HCT116 (cell line): Measurements from ENCODE around the gene SLC25A1. TPM values are rescaled to one million over a fixed set of nuclear protein-coding genes. Genes with fewer than 3 reads are reported as not detected.

Experiments used
- ATAC-seq: fragments of 200-7000 bp; cut with Tn5 transposase; 2 replicates; pipeline ENCODE4 v1.9.1; 2020; ENCODE audit warnings: mild to moderate bottlenecking, moderate library complexity
- BruUV-seq: library from RNA; stranded (reverse); fragments of 400-500 nt; replicated peaks from 2 replicates; lab custom pipeline; 2021; lab: Mats Ljungman, UMichigan
- CTCF ChIA-PET: fragments of 300-600 bp; sonication (Branson Sonifier 250); formaldehyde crosslinking; loops from one replicate; lab custom pipeline; 2021; ENCODE audit warnings: antibody characterized with exemption; lab: Charles Lee
- POLR2A ChIA-PET: fragments of 300-600, 350-600 bp; sonication (Branson Sonifier 250); formaldehyde crosslinking; loops from one replicate; lab custom pipeline; 2021; ENCODE audit warnings: antibody characterized with exemption; lab: Charles Lee
- RAD21 ChIA-PET, 2 experiments: fragments of 300-600 bp; sonication (Branson Sonifier 250); formaldehyde crosslinking; loops; one replicate each; lab custom pipeline; 2023; ENCODE audit warnings: low total read pairs in 2 of 2; ENCODE audit not compliant: uncharacterized antibody in 2 of 2, unreplicated experiment in 2 of 2, low non-redundant PET in 1 of 2; lab: Charles Lee
- DNase-seq: peaks from one replicate; pipeline ENCODE4 v3.0.0-alpha.2; 2010; ENCODE audit warnings: low read depth, low spot score
- H2AFZ ChIP-seq: fragments of 200-600 bp; shearing (Covaris generic), sonication (generic); 2 replicates; pipeline ENCODE4 v1.6.1; 2017; ENCODE audit warnings: low read depth, mixed run types, mixed read lengths, antibody characterized with exemption, low read length; ENCODE audit not compliant: poor library complexity, severe bottlenecking
- H3K27ac ChIP-seq: 2 replicates; pipeline ENCODE4 v1.5.1; 2012; ENCODE audit warnings: low read depth, low read length
- H3K27me3 ChIP-seq: fragments of 200-600 bp; sonication (generic); 2 replicates; pipeline ENCODE4 v1.6.1; 2016; ENCODE audit warnings: mixed run types, low read length, mixed read lengths; ENCODE audit not compliant: insufficient read depth
- H3K36me3 ChIP-seq, 2 experiments: fragments of 200-500 bp in 1 of 2; fragments of 200-600 bp in 1 of 2; sonication (Bioruptor generic) in 1 of 2; sonication (generic) in 1 of 2; 2 replicates each; pipeline versions ENCODE4 v1.5.1 to v1.6.1; 2014 to 2016; ENCODE audit warnings: low read length in 2 of 2, inconsistent platforms in 1 of 2, mixed read lengths in 1 of 2, mixed run types in 1 of 2; ENCODE audit not compliant: insufficient read depth in 2 of 2, control insufficient read depth in 1 of 2
- H3K4me1 ChIP-seq, 2 experiments: fragments of 200-600 bp in 1 of 2; sonication (generic) in 1 of 2; 2 replicates each; pipeline versions ENCODE4 v1.5.1 to v1.6.1; 2012 to 2017; ENCODE audit warnings: low read length in 2 of 2, inconsistent platforms in 1 of 2, mild to moderate bottlenecking in 1 of 2, mixed read lengths in 1 of 2, mixed run types in 1 of 2, moderate library complexity in 1 of 2; ENCODE audit not compliant: insufficient read depth in 2 of 2, control insufficient read depth in 1 of 2
- H3K4me2 ChIP-seq: fragments of 200-600 bp; sonication (generic); 2 replicates; pipeline ENCODE4 v1.6.1; 2017; ENCODE audit warnings: mixed run types, low read length, mixed read lengths
- H3K4me3 ChIP-seq, 2 experiments: fragments of 200-600 bp in 1 of 2; sonication (generic) in 1 of 2; replicated peaks in 1 of 2; 2 replicates each; pipeline ENCODE4 v1.5.1; 2011 to 2016; ENCODE audit warnings: low read length in 2 of 2, control low read depth in 1 of 2, low read depth in 1 of 2, mild to moderate bottlenecking in 1 of 2, mixed read lengths in 1 of 2, mixed run types in 1 of 2
- H3K79me2 ChIP-seq: fragments of 200-600 bp; sonication (generic); 2 replicates; pipeline ENCODE4 v1.6.1; 2017; ENCODE audit warnings: mild to moderate bottlenecking, mixed run types, low read length, moderate library complexity, mixed read lengths; ENCODE audit not compliant: insufficient read depth
- H3K9ac ChIP-seq: fragments of 200-600 bp; sonication (generic); 2 replicates; pipeline ENCODE4 v1.6.1; 2016; ENCODE audit warnings: low read length, mixed read lengths
- H3K9me2 ChIP-seq: fragments of 200-600 bp; sonication (generic), shearing (Covaris generic); 2 replicates; pipeline ENCODE4 v1.6.1; 2017; ENCODE audit warnings: mixed run types, mild to moderate bottlenecking, moderate library complexity; ENCODE audit not compliant: insufficient read depth
- H3K9me3 ChIP-seq, 2 experiments: fragments of 200-500 bp in 1 of 2; fragments of 200-600 bp in 1 of 2; sonication (Bioruptor generic) in 1 of 2; sonication (generic) in 1 of 2; 2 replicates each; pipeline ENCODE4 v1.6.1; 2014 to 2017; ENCODE audit warnings: low read length in 2 of 2, mixed read lengths in 2 of 2, inconsistent platforms in 1 of 2, low read depth in 1 of 2, mild to moderate bottlenecking in 1 of 2, mixed run types in 1 of 2, moderate library complexity in 1 of 2; ENCODE audit not compliant: control insufficient read depth in 1 of 2, insufficient read depth in 1 of 2
- H4K20me1 ChIP-seq: fragments of 200-600 bp; sonication (generic), shearing (Covaris generic); 2 replicates; pipeline ENCODE4 v1.6.1; 2017; ENCODE audit warnings: mixed run types, mild to moderate bottlenecking, moderate library complexity; ENCODE audit not compliant: insufficient read depth
- EGR1 ChIP-seq: IDR thresholded peaks from 2 replicates; pipeline ENCODE4 v1.6.1; 2012; ENCODE audit warnings: low read depth
- MAX ChIP-seq: IDR thresholded peaks from 2 replicates; pipeline ENCODE4 v1.6.1; 2012
- POLR2A ChIP-seq: IDR thresholded peaks from 2 replicates; pipeline ENCODE4 v1.7.0; 2011; ENCODE audit warnings: borderline replicate concordance; ENCODE audit not compliant: insufficient read depth, insufficient read length; ENCODE audit errors: extremely low read depth
- RAD21 ChIP-seq: IDR thresholded peaks from 2 replicates; pipeline ENCODE4 v1.6.1; 2012; ENCODE audit warnings: low read depth, mild to moderate bottlenecking
- SP1 ChIP-seq: IDR thresholded peaks from 2 replicates; pipeline ENCODE4 v1.6.1; 2012; ENCODE audit warnings: low read depth
- ZBTB33 ChIP-seq: IDR thresholded peaks from 2 replicates; pipeline ENCODE4 v1.6.1; 2011; ENCODE audit warnings: mild to moderate bottlenecking, low read length, moderate library complexity; ENCODE audit not compliant: insufficient replicate concordance; ENCODE audit errors: extremely low read depth
- ZNF274 ChIP-seq: fragments of 200-500 bp; sonication (Bioruptor generic); IDR thresholded peaks from 2 replicates; pipeline ENCODE4 v1.6.1; 2014; ENCODE audit warnings: mild to moderate bottlenecking, low read depth, low read length, inconsistent platforms
- intact Hi-C: fragments of 100-400 bp; cut with micrococcal nuclease; formaldehyde crosslinking; loops from 2 replicates; pipeline ENCODE4 v1.10.0; 2022
- total RNA-seq: library from RNA; stranded (reverse); gene quantifications from one replicate; pipeline ENCODE4 v1.2.1, GENCODE V29; 2021; ENCODE audit not compliant: unreplicated experiment

The SLC25A1 gene
- total RNA-seq, 1 experiment from 2014 or later: 146 TPM

- no peak for TF ChIP-seq SP1
- TF ChIP-seq POLR2A: no peak
- no peak for TF ChIP-seq ZBTB33
- no peak for TF ChIP-seq ZNF274
These were observed 48.7 kb downstream of the SLC25A1 start (continued) for GRCh38 chr22:19129871-19130270.

GRCh38 chr22:19128946-19129727, 49.4 kb downstream of the SLC25A1 start:
- DNase-seq (no peak), ATAC-seq (no peak)
- no peak for TF ChIP-seq MAX
- TF ChIP-seq RAD21: no peak
- no peak for TF ChIP-seq EGR1
- no peak overlapping the region for H2AFZ ChIP-seq
- H3K9me2 ChIP-seq: no peaks in the 10 kb centered on the region
- intact Hi-C loops: no loop called here
- H3K4me2 ChIP-seq: no peak overlapping the region
- H3K27ac ChIP-seq: no peak overlapping the region
- ChIA-PET CTCF (interaction anchor here (1.4 kb wide), 1 partner anchor 15 kb away, joined by 4 read pairs; the partner anchor contains the start of gene ESS2), RAD21 (no interaction called here), POLR2A (no interaction called here)
- H3K4me3 ChIP-seq: no peak overlapping the region
- no peaks in the 10 kb centered on the region for H4K20me1 ChIP-seq
- H3K9me3 ChIP-seq: no peaks in the 10 kb centered on the region
- peaks cover 2 to 8% of the 10 kb centered on the region in 2 experiments; a peak in 2 of 4 replicates for H3K36me3 ChIP-seq
- no TSS peak for BruUV-seq
- no peak overlapping the region for H3K9ac ChIP-seq
- H3K79me2 ChIP-seq: no peaks in the 10 kb centered on the region
- H3K27me3 ChIP-seq: no peaks in the 10 kb centered on the region
- H3K4me1 ChIP-seq: no peaks in the 10 kb centered on the region
